ENCODE data around the gene FGFRL1. TPM values are rescaled to one million over a fixed set of nuclear protein-coding genes. Genes with fewer than 3 reads are reported as not detected.

The FGFRL1 gene
- total and polyA plus RNA-seq, 5 experiments from 2014 or later: 0.65 to 18.4 (median 1.2) TPM

- no peaks in the 10 kb centered on the region for H3K36me3 Mint-ChIP-seq
- POLR2A ChIA-PET: no interaction called here
- no peaks in the 10 kb centered on the region for H3K9me3 Mint-ChIP-seq
- H3K4me3 Mint-ChIP-seq: no peak overlapping the region
- no peak overlapping the region for H3K27ac Mint-ChIP-seq
- ATAC-seq: no peak
- peaks cover 0 to 10% (median 5%) of the 10 kb centered on the region in 4 donors for H3K4me1 Mint-ChIP-seq
- no peak for DNase-seq
- no peaks in the 10 kb centered on the region for H3K27me3 Mint-ChIP-seq
Observed at GRCh38 chr4:1017706-1018105, 6.3 kb downstream of the FGFRL1 start.

DNA sequence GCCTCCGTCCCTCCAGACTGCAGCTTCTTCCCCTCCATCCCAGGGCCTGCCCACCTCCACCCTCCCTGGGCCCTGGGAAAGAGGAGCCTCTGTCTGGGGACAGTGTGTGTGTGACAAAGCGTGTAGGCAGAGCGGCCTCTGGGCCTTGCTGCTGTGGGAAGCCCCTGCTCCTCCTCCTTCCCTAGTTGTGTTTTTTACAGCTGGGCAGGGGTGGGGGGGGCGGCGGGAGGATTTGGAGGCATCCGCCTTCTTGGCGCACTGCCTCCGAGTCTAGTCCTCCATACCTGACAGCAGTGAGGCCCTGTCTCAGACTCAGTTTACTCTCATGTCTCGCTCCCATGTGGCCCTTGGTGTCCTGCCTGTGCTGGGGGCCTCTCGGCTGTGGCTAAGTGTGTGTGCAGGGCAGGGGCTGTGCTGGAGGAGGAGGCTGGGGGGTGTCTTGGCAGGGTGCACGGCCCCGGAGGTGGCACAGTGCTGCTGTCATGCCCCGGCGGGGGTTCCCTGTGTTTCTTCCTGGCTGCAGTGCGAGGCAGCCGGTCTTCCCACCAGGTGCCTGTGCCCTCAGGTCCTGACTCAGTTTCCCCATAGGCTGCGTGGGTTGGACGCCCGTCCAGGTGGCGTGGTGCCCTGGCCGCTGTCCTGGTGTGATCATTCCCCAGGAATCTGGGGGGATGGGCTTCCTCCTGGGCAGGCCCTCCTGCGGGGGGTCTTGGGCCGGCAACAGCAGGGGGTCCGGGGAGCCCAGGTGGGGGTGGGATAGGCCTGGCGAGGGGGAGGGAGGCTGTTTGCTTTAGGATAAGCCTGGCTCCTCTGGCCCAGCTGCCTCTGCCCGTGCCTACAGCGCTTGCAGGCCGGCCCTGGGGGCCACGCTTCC is 7.0 kb downstream of the FGFRL1 start:
- Mint-ChIP-seq H3K4me3 (no peak overlapping the region), H3K9me3 (no peaks in the 10 kb centered on the region), H3K4me1 (peaks cover 0 to 9% (median 5%) of the 10 kb centered on the region in 4 donors), H3K27me3 (no peaks in the 10 kb centered on the region), H3K27ac (no peak overlapping the region), H3K36me3 (no peaks in the 10 kb centered on the region)
- DNase-seq (no peak), ATAC-seq (no peak)
- POLR2A ChIA-PET: no interaction called here

DNA sequence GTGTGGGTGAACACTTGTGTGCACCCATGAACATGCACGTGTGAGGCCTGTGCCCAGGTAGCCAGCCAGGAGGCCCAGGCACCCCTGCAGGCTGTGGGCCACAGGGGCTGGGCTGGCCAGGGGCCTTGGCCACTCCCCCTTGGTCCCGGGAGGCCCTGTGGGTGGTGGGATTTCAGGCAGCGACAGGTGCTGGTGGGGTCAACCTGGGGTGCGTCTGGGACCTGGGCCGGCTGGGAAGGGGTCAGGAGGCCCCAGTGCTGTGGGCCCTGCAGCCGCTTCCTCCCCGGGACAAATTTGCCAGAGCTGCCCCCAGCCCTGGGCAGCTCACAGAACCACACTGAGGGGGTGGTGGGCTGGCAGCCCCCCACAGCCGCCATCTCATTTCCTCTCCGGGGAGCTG is 7.9 kb downstream of the FGFRL1 start:
- POLR2A ChIA-PET: no interaction called here
- peaks cover 0 to 3% (median 2%) of the 10 kb centered on the region in 4 donors for H3K4me1 Mint-ChIP-seq
- H3K27me3 Mint-ChIP-seq: no peaks in the 10 kb centered on the region
- H3K27ac Mint-ChIP-seq: no peak overlapping the region
- DNase-seq (no peak), ATAC-seq (no peak)
- no peaks in the 10 kb centered on the region for H3K9me3 Mint-ChIP-seq
- H3K4me3 Mint-ChIP-seq: no peak overlapping the region
- no peaks in the 10 kb centered on the region for H3K36me3 Mint-ChIP-seq

- DNase-seq (no peak), ATAC-seq (no peak)
- Mint-ChIP-seq H3K27ac (no peak overlapping the region), H3K27me3 (no peaks in the 10 kb centered on the region), H3K36me3 (no peaks in the 10 kb centered on the region), H3K4me1 (peaks cover 0 to 3% (median 1%) of the 10 kb centered on the region in 4 donors), H3K9me3 (no peaks in the 10 kb centered on the region), H3K4me3 (no peak overlapping the region)
- POLR2A ChIA-PET: no interaction called here
Observed at GRCh38 chr4:1019729-1020470, 8.5 kb downstream of the FGFRL1 start.

DNA sequence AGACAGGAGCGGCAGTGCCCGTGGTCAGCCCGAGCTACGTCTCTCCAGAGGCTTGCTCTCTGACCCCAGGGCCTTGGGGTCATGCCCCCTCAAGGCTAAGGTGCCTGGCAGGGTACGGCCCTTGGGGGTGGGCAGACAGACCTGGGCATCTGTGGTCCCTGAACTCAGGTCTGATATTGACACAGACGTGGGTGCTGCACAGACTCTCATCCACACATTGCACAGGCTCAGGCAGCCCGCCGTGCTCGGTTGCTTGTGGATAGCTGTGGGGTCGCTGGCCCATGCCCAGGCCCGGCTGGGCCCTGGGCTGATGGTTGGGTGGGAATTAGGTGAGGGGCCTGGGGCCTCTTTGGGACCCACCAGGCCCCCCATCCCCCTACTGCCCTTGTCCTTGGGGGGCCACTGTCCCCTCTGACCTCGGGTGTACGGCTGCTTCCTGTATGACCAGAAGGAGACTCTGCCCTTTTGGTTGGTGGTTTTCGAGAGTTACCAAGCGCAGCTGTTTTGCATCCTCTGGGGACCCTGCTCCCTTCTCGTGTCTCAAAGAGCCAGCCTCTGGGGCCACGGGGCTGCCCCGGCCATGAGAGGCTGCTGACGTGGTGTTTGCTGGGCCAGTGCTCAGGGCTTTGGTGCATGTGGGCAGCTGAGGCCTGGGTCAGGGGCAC is 10.1 kb downstream of the FGFRL1 start:
- DNase-seq (no peak), ATAC-seq (no peak)
- H3K36me3 Mint-ChIP-seq: peaks cover 0 to 2% (median 0%) of the 10 kb centered on the region in 3 donors
- no peak overlapping the region for H3K27ac Mint-ChIP-seq
- no peaks in the 10 kb centered on the region for H3K9me3 Mint-ChIP-seq
- no peaks in the 10 kb centered on the region for H3K27me3 Mint-ChIP-seq
- POLR2A ChIA-PET: no interaction called here
- peaks cover 0 to 8% (median 3%) of the 10 kb centered on the region in 4 donors for H3K4me1 Mint-ChIP-seq
- no peak overlapping the region for H3K4me3 Mint-ChIP-seq

- H3K9me3 Mint-ChIP-seq: no peaks in the 10 kb centered on the region
- peaks cover 0 to 8% (median 3%) of the 10 kb centered on the region in 4 donors for H3K4me1 Mint-ChIP-seq
- no peak overlapping the region for H3K4me3 Mint-ChIP-seq
- peaks cover 0 to 2% (median 0%) of the 10 kb centered on the region in 3 donors for H3K36me3 Mint-ChIP-seq
- no peak overlapping the region for H3K27ac Mint-ChIP-seq
- no peak for ATAC-seq
- DNase-seq: no peak
- POLR2A ChIA-PET: no interaction called here
- H3K27me3 Mint-ChIP-seq: no peaks in the 10 kb centered on the region
Observed at GRCh38 chr4:1022051-1022738, 10.8 kb downstream of the FGFRL1 start.

- Mint-ChIP-seq H3K4me3 (no peak overlapping the region), H3K27ac (no peak overlapping the region), H3K4me1 (peaks cover 0 to 8% (median 3%) of the 10 kb centered on the region in 4 donors), H3K36me3 (peaks cover 0 to 2% (median 0%) of the 10 kb centered on the region in 3 donors), H3K9me3 (no peaks in the 10 kb centered on the region), H3K27me3 (no peaks in the 10 kb centered on the region)
- ATAC-seq: no peak
- POLR2A ChIA-PET: no interaction called here
- DNase-seq: no peak
Observed at GRCh38 chr4:1022739-1023066, 11.3 kb downstream of the FGFRL1 start.

DNA sequence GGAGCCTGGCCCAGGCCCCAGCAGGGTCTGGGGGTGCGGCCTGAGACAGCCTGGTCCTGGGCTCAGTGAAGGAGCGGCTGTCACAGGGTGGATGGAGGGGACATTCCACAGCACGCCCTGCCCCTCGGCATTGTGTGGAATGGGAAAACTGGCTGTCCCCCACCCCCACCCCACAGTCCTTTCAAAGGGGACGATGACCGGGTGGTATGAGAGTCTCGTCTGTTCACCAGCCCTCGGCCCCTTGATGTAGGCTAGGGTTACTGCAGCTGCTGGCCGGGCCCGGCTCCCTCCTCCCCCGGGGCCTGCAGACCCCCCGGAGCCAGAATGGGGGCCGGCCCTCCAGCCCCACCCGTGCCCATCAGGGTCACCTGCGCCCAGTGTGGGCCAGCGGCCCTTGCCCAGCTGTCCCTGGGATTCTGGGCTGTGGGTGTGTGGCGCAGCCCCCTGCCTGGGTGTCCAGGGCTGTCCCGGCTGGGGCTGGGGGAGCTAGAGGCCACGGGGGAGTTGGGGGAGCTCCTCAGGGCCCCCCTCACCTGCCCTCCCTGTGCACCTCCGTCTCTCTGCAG is 11.7 kb downstream of the FGFRL1 start:
- H3K27me3 Mint-ChIP-seq: no peaks in the 10 kb centered on the region
- POLR2A ChIA-PET: interaction anchor here (0.7 to 1.3 kb wide), 2 partner anchors 33 to 1942 kb away, joined by 3 read pairs; no protein-coding TSS in a partner anchor

GRCh38 chr4:1023895-1024740 is 12.7 kb downstream of the FGFRL1 start:
- peaks cover 0 to 8% (median 2%) of the 10 kb centered on the region in 4 donors for H3K4me1 Mint-ChIP-seq
- DNase-seq (no peak), ATAC-seq (no peak)
- H3K9me3 Mint-ChIP-seq: no peaks in the 10 kb centered on the region
- H3K36me3 Mint-ChIP-seq: peaks cover 0 to 2% (median 0%) of the 10 kb centered on the region in 3 donors
- H3K27ac Mint-ChIP-seq: no peak overlapping the region
- POLR2A ChIA-PET: interaction anchor here (1.3 kb wide), 1 partner anchor 32 kb away, joined by 3 read pairs; no protein-coding TSS in a partner anchor
- no peaks in the 10 kb centered on the region for H3K27me3 Mint-ChIP-seq
- no peak overlapping the region for H3K4me3 Mint-ChIP-seq

More for the DNA sequence above, 11.7 kb downstream of the FGFRL1 start:
- peaks cover 0 to 8% (median 3%) of the 10 kb centered on the region in 4 donors for H3K4me1 Mint-ChIP-seq
- H3K36me3 Mint-ChIP-seq: peaks cover 0 to 2% (median 0%) of the 10 kb centered on the region in 3 donors
- ATAC-seq (no peak), DNase-seq (no peak)
- H3K9me3 Mint-ChIP-seq: no peaks in the 10 kb centered on the region
- H3K27ac Mint-ChIP-seq: no peak overlapping the region
- H3K4me3 Mint-ChIP-seq: no peak overlapping the region

GRCh38 chr4:1024882-1025545 is 13.6 kb downstream of the FGFRL1 start:
- DNase-seq: no peak
- Mint-ChIP-seq H3K27ac (peak overlapping the region in 2 of 10 donors; percentile 63 to 68), H3K9me3 (no peaks in the 10 kb centered on the region), H3K4me1 (peaks cover 0 to 8% (median 2%) of the 10 kb centered on the region in 4 donors), H3K36me3 (peaks cover 0 to 2% (median 0%) of the 10 kb centered on the region in 3 donors), H3K4me3 (no peak overlapping the region), H3K27me3 (no peaks in the 10 kb centered on the region)
- POLR2A ChIA-PET: no interaction called here
- no peak for ATAC-seq

GRCh38 chr4:1026115-1026514 is 14.7 kb downstream of the FGFRL1 start:
- peak overlapping the region in 2 of 10 donors; percentile 15 to 25 for H3K27ac Mint-ChIP-seq

More at GRCh38 chr4:1026115-1026514, 14.7 kb downstream of the FGFRL1 start:
- ATAC-seq: peak; percentile 53 to 67
- POLR2A ChIA-PET: no interaction called here
- H3K27me3 Mint-ChIP-seq: no peaks in the 10 kb centered on the region
- peaks cover 0 to 8% (median 2%) of the 10 kb centered on the region in 4 donors for H3K4me1 Mint-ChIP-seq
- H3K36me3 Mint-ChIP-seq: peaks cover 0 to 2% (median 0%) of the 10 kb centered on the region in 3 donors
- H3K9me3 Mint-ChIP-seq: no peaks in the 10 kb centered on the region
- peak overlapping the region in 1 of 10 donors; percentile 4 for H3K4me3 Mint-ChIP-seq
- DNase-seq: no peak

All from naive thymus-derived CD8-positive, alpha-beta T cell (primary cell).